CD14-positive monocyte (primary cell): ENCODE results near the gene PCDH19. TPM values are rescaled to one million over a fixed set of nuclear protein-coding genes. Genes with fewer than 3 reads are reported as not detected.

Source experiments
- DNase-seq, 3 donors: peaks; one replicate each; pipeline ENCODE4 v3.0.0-alpha.2; 2011 to 2022
- H2AFZ ChIP-seq: 2 replicates; pipeline ENCODE4 v1.6.0; 2012; ENCODE audit warnings: mild to moderate bottlenecking, low read depth, low read length, inconsistent platforms; ENCODE audit not compliant: insufficient read depth, poor library complexity, severe bottlenecking
- H3K27ac ChIP-seq, 2 donors: 1 replicate in 1 of 2; 2 replicates in 1 of 2; pipeline ENCODE4 v1.5.1; 2012 to 2013; ENCODE audit warnings: low read length in 2 of 2, control low read depth in 1 of 2, inconsistent platforms in 1 of 2, low read depth in 1 of 2, mild to moderate bottlenecking in 1 of 2
- H3K27me3 ChIP-seq, 2 donors: one replicate each; pipeline versions ENCODE4 v1.6.0 to v1.6.1; 2011 to 2013; ENCODE audit warnings: low read length in 2 of 2; ENCODE audit not compliant: control insufficient read depth in 2 of 2, insufficient read depth in 2 of 2
- H3K36me3 ChIP-seq, 2 donors: replicated peaks in 1 of 2; 1 replicate in 1 of 2; 2 replicates in 1 of 2; pipeline versions ENCODE4 v1.5.1 to v1.6.1; 2012 to 2013; ENCODE audit warnings: low read length in 2 of 2, control low read depth in 1 of 2, inconsistent platforms in 1 of 2, mild to moderate bottlenecking in 1 of 2; ENCODE audit not compliant: insufficient read depth in 2 of 2, control insufficient read depth in 1 of 2
- H3K4me1 ChIP-seq, 2 donors: 1 replicate in 1 of 2; 2 replicates in 1 of 2; pipeline versions ENCODE4 v1.5.1 to v1.6.1; 2012 to 2013; ENCODE audit warnings: low read length in 2 of 2, control low read depth in 1 of 2, inconsistent platforms in 1 of 2, mild to moderate bottlenecking in 1 of 2, moderate library complexity in 1 of 2; ENCODE audit not compliant: insufficient read depth in 2 of 2, control insufficient read depth in 1 of 2
- H3K4me2 ChIP-seq: replicated peaks from 2 replicates; pipeline ENCODE3; 2012; ENCODE audit warnings: low read length, moderate library complexity, mild to moderate bottlenecking; ENCODE audit not compliant: poor library complexity, severe bottlenecking; ENCODE audit errors: extremely low read depth
- H3K4me3 ChIP-seq, 3 experiments: fragments of 200-600 bp in 1 of 3; sonication (generic) in 1 of 3; replicated peaks in 1 of 3; 1 replicate in 2 of 3; 2 replicates in 1 of 3; pipeline ENCODE4 v1.5.1; 2011 to 2013; ENCODE audit warnings: low read length in 3 of 3, mild to moderate bottlenecking in 3 of 3, control low read depth in 2 of 3, low read depth in 2 of 3, inconsistent platforms in 1 of 3, moderate library complexity in 1 of 3
- H3K79me2 ChIP-seq: 2 replicates; pipeline ENCODE4 v1.6.0; 2012; ENCODE audit warnings: mild to moderate bottlenecking, control low read depth, inconsistent platforms, low read length, moderate library complexity; ENCODE audit not compliant: insufficient read depth
- H3K9ac ChIP-seq: 2 replicates; pipeline ENCODE4 v1.6.0; 2017; ENCODE audit warnings: low read length, mild to moderate bottlenecking; ENCODE audit not compliant: insufficient read depth, poor library complexity, severe bottlenecking
- H3K9me3 ChIP-seq, 2 donors: replicated peaks in 1 of 2; 1 replicate in 1 of 2; 2 replicates in 1 of 2; pipeline versions ENCODE4 v1.5.1 to v1.6.1; 2012 to 2013; ENCODE audit warnings: low read length in 2 of 2, control low read depth in 1 of 2; ENCODE audit not compliant: control insufficient read depth in 1 of 2, insufficient read depth in 1 of 2
- H4K20me1 ChIP-seq: 2 replicates; pipeline ENCODE4 v1.6.0; 2012; ENCODE audit warnings: mild to moderate bottlenecking, low read length, control low read depth, moderate library complexity; ENCODE audit not compliant: insufficient read depth
- H3K27ac Mint-ChIP-seq, 7 donors: one replicate each; pipeline ENCODE4 v1.8.0; 2020; ENCODE audit warnings: mild to moderate bottlenecking in 7 of 7, mixed read lengths in 7 of 7, moderate library complexity in 6 of 7, inconsistent platforms in 2 of 7
- H3K27me3 Mint-ChIP-seq, 3 donors: one replicate each; pipeline ENCODE4 v1.8.0; 2021 to 2022; ENCODE audit warnings: low read depth in 3 of 3, mild to moderate bottlenecking in 3 of 3, mixed read lengths in 3 of 3, moderate library complexity in 3 of 3, inconsistent platforms in 1 of 3
- H3K36me3 Mint-ChIP-seq, 2 donors: one replicate each; pipeline ENCODE4 v1.8.0; 2020; ENCODE audit warnings: mixed read lengths in 2 of 2, inconsistent platforms in 1 of 2, mild to moderate bottlenecking in 1 of 2
- H3K4me1 Mint-ChIP-seq: one replicate; pipeline ENCODE4 v1.8.0; 2020; ENCODE audit warnings: mild to moderate bottlenecking, mixed read lengths
- H3K4me3 Mint-ChIP-seq, 2 donors: one replicate each; pipeline ENCODE4 v1.8.0; 2020; ENCODE audit warnings: mild to moderate bottlenecking in 2 of 2, mixed read lengths in 2 of 2, moderate library complexity in 1 of 2
- H3K9me3 Mint-ChIP-seq, 7 donors: one replicate each; pipeline ENCODE4 v1.8.0; 2020 to 2022; ENCODE audit warnings: mixed read lengths in 7 of 7, mild to moderate bottlenecking in 6 of 7, moderate library complexity in 6 of 7, inconsistent platforms in 2 of 7
- WGBS: methylation state at CpG from one replicate; pipeline ENCODE4 v1.1.5; 2013; ENCODE audit warnings: missing lambda C conversion rate; ENCODE audit not compliant: insufficient coverage; 5-methylcytosine and 5-hydroxymethylcytosine counted together
- intact Hi-C, 2 donors: fragments of 100-400 bp; cut with micrococcal nuclease; formaldehyde crosslinking; loops; one replicate each; pipeline versions ENCODE4 v1.15.0 to v1.15.1; 2023
- polyA plus RNA-seq, 3 donors: library from polyadenylated mRNA; depleted of rRNA in 1 of 3; unstranded in 2 of 3; stranded (reverse) in 1 of 3; fragments of 300-500 nt in 2 of 3; fragments of >200 nt in 1 of 3; fragmentation: Illumina TruSeq in 2 of 3; gene quantifications; 1 replicate in 2 of 3; 2 replicates in 1 of 3; pipeline ENCODE4 v1.2.3, GENCODE V29; 2012 to 2021
- TF ChIP-seq, protein P1 (sequence below): fragments of 200-600 bp; IDR thresholded peaks from one replicate; pipeline ENCODE4 v1.8.0; 2022; ENCODE audit warnings: antibody characterized with exemption, mild to moderate bottlenecking

Gene PCDH19
- polyA plus RNA-seq, 3 donors: not detected

DNA sequence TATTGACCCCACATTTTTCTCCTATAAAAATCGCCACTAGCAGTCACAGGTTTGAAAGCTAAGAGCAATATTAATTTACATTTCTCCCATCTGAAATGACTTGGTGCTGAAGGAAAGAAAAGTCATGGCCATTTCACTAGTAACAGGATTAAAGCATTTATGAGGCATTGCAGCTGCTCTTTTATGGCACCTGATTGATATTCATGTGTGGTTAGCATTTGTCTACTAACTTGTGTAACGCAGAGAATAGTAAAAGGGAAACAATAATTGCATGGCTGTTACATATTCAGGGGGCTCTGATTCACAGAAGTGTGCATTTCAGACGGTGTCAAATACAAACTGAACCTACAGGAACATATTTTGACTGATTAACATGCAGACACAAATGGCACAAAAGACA, 5.2 kb downstream of the PCDH19 start:
- Histone ChIP-seq H3K27me3 (peaks cover 12 to 59% of the 10 kb centered on the region in 2 donors), H3K4me3 (no peak overlapping the region), H3K4me1 (no peaks in the 10 kb centered on the region), H3K79me2 (no peaks in the 10 kb centered on the region), H3K27ac (no peak overlapping the region), H4K20me1 (no peaks in the 10 kb centered on the region), H3K9ac (no peak overlapping the region), H3K9me3 (peaks cover 10 to 25% of the 10 kb centered on the region in 2 donors), H3K36me3 (no peaks in the 10 kb centered on the region), H3K4me2 (no peak overlapping the region), H2AFZ (no peak overlapping the region)
- Mint-ChIP-seq H3K27ac (no peak overlapping the region), H3K27me3 (peaks cover 49 to 62% (median 53%) of the 10 kb centered on the region in 3 donors), H3K4me3 (no peak overlapping the region), H3K9me3 (peaks cover 3 to 31% (median 24%) of the 10 kb centered on the region in 7 donors), H3K4me1 (peaks cover 3% of the 10 kb centered on the region), H3K36me3 (no peaks in the 10 kb centered on the region)
- DNase-seq: no peak
- intact Hi-C loops: no loop called here
- TF ChIP-seq, protein P1, sequence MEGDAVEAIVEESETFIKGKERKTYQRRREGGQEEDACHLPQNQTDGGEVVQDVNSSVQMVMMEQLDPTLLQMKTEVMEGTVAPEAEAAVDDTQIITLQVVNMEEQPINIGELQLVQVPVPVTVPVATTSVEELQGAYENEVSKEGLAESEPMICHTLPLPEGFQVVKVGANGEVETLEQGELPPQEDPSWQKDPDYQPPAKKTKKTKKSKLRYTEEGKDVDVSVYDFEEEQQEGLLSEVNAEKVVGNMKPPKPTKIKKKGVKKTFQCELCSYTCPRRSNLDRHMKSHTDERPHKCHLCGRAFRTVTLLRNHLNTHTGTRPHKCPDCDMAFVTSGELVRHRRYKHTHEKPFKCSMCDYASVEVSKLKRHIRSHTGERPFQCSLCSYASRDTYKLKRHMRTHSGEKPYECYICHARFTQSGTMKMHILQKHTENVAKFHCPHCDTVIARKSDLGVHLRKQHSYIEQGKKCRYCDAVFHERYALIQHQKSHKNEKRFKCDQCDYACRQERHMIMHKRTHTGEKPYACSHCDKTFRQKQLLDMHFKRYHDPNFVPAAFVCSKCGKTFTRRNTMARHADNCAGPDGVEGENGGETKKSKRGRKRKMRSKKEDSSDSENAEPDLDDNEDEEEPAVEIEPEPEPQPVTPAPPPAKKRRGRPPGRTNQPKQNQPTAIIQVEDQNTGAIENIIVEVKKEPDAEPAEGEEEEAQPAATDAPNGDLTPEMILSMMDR: no peak
- WGBS: no CpG with 5 or more reads among the region's 3 CpGs

DNA sequence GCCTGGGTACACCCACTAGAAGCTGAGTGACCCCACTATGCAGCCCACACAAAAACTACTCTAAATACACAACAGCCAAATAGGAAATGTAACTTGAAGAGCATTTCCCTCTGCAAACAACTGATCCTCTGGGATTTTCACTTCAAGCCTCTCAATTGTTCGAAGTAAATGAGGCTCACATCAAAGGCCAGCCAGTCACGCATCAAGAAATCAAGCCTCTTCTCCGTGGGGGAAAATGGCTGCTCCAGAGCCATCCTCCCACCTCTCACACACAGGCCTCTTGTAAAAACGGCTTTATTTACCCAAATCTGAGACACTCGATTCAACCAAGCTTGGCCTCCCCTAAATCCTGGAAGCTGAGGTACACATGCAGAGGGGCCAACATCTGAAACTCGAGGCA, 14.3 kb downstream of the PCDH19 start:
- no peak overlapping the region for H3K27ac ChIP-seq
- H3K79me2 ChIP-seq: no peaks in the 10 kb centered on the region
- WGBS: 51% methylated on average over 2 of the region's 6 CpGs
- H3K9ac ChIP-seq: no peak overlapping the region
- H3K27me3 ChIP-seq: peaks cover 0 to 6% of the 10 kb centered on the region in 2 donors
- no peaks in the 10 kb centered on the region for H4K20me1 ChIP-seq
- no peaks in the 10 kb centered on the region for H3K9me3 Mint-ChIP-seq
- H3K4me3 Mint-ChIP-seq: no peak overlapping the region
- no peaks in the 10 kb centered on the region for H3K36me3 ChIP-seq
- H3K4me1 ChIP-seq: no peaks in the 10 kb centered on the region
- H2AFZ ChIP-seq: no peak overlapping the region
- H3K4me1 Mint-ChIP-seq: no peaks in the 10 kb centered on the region
- no peak overlapping the region for H3K4me3 ChIP-seq
- intact Hi-C loops: no loop called here
- no peaks in the 10 kb centered on the region for H3K9me3 ChIP-seq
- no peak for DNase-seq
- TF ChIP-seq, protein P1: no peak
- no peak overlapping the region for H3K4me2 ChIP-seq
- H3K27me3 Mint-ChIP-seq: peaks cover 2 to 6% (median 5%) of the 10 kb centered on the region in 3 donors
- no peak overlapping the region for H3K27ac Mint-ChIP-seq
- no peaks in the 10 kb centered on the region for H3K36me3 Mint-ChIP-seq
